Measurements from ENCODE around the gene ITPKC. TPM values are rescaled to one million over a fixed set of nuclear protein-coding genes. Genes with fewer than 3 reads are reported as not detected.
A peak's percentile ranks its signal among the peaks of the same experiment; 100 is the strongest.

ITPKC gene
- total and polyA plus RNA-seq, 2 experiments from 2014 or later: 5.3 to 12.6 TPM

- no peaks in the 10 kb centered on the region for H3K4me1 Mint-ChIP-seq
- no peak overlapping the region for H3K4me2 ChIP-seq
- no peak for TF ChIP-seq ZNF331 (CRISPR knock-in tag; IDR thresholded peaks at IDR 0.05; ENCODE audit: low read depth)
- TF ChIP-seq, protein P1, sequence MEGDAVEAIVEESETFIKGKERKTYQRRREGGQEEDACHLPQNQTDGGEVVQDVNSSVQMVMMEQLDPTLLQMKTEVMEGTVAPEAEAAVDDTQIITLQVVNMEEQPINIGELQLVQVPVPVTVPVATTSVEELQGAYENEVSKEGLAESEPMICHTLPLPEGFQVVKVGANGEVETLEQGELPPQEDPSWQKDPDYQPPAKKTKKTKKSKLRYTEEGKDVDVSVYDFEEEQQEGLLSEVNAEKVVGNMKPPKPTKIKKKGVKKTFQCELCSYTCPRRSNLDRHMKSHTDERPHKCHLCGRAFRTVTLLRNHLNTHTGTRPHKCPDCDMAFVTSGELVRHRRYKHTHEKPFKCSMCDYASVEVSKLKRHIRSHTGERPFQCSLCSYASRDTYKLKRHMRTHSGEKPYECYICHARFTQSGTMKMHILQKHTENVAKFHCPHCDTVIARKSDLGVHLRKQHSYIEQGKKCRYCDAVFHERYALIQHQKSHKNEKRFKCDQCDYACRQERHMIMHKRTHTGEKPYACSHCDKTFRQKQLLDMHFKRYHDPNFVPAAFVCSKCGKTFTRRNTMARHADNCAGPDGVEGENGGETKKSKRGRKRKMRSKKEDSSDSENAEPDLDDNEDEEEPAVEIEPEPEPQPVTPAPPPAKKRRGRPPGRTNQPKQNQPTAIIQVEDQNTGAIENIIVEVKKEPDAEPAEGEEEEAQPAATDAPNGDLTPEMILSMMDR (conservative IDR thresholded peaks at IDR 0.05; ENCODE audit: low read depth in 2 of 2): 0 out of 4 replicates have a peak, but pooled peaks of 1 of the 2 experiments have one; percentile 6
- no peak overlapping the region for H2AFZ ChIP-seq
- no peak for DNase-seq (ENCODE audit: low spot score)
- peaks cover 54% of the 10 kb centered on the region for H3K36me3 Mint-ChIP-seq (ENCODE audit: low read depth)
- no peak for ATAC-seq
- H3K27me3 Mint-ChIP-seq (ENCODE audit: insufficient read depth, low read depth, poor library complexity): peaks cover 9% of the 10 kb centered on the region
- no peaks in the 10 kb centered on the region; the same call in 2 of the 3 replicates for H3K9me3 Mint-ChIP-seq
- H3K36me3 ChIP-seq (ENCODE audit: insufficient read depth): 0 out of 2 replicates have a peak, but pooled peaks cover 5% of the 10 kb centered on the region
- H3K27ac ChIP-seq (ENCODE audit: low read depth): no peak overlapping the region
- H4K20me1 ChIP-seq (replicated peaks; ENCODE audit: insufficient read depth): no peaks in the 10 kb centered on the region
- H3K4me1 ChIP-seq (ENCODE audit: insufficient read depth): no peaks in the 10 kb centered on the region
- H3K27ac Mint-ChIP-seq: no peak overlapping the region
- no peaks in the 10 kb centered on the region for H3K9me2 ChIP-seq (ENCODE audit: insufficient read depth)
- H3K79me2 ChIP-seq (replicated peaks; ENCODE audit: insufficient read depth): no peaks in the 10 kb centered on the region
- no peaks in the 10 kb centered on the region for H3K27me3 ChIP-seq (ENCODE audit: insufficient read depth)
- no peak overlapping the region for H3K4me3 Mint-ChIP-seq
- no peak overlapping the region for H3K4me3 ChIP-seq
- H3F3A ChIP-seq (replicated peaks; ENCODE audit: low read depth): no peaks in the 10 kb centered on the region
Observed at GRCh38 chr19:40681039-40681438, 35.9 kb upstream of the ITPKC start.

GRCh38 chr19:40682431-40682964 is 34.4 kb upstream of the ITPKC start:
- TF ChIP-seq CREB1 (CRISPR knock-in tag; IDR thresholded peaks at IDR 0.05; ENCODE audit: low read depth): no peak
- TF ChIP-seq, protein P1 (conservative IDR thresholded peaks at IDR 0.05; ENCODE audit: low read depth in 2 of 2): peak in 1 of 2 experiments; percentile 28; a peak in 2 of 4 replicates
- Histone ChIP-seq H3K79me2 (replicated peaks; ENCODE audit: insufficient read depth) (no peaks in the 10 kb centered on the region), H3K27ac (ENCODE audit: low read depth) (no peak overlapping the region), H3K4me3 (no peak overlapping the region), H4K20me1 (replicated peaks; ENCODE audit: insufficient read depth) (no peaks in the 10 kb centered on the region), H2AFZ (no peak overlapping the region), H3K9me2 (ENCODE audit: insufficient read depth) (no peaks in the 10 kb centered on the region), H3F3A (replicated peaks; ENCODE audit: low read depth) (no peaks in the 10 kb centered on the region), H3K36me3 (ENCODE audit: insufficient read depth) (0 out of 2 replicates have a peak, but pooled peaks cover 3% of the 10 kb centered on the region), H3K27me3 (ENCODE audit: insufficient read depth) (no peaks in the 10 kb centered on the region), H3K4me1 (ENCODE audit: insufficient read depth) (no peaks in the 10 kb centered on the region), H3K4me2 (no peak overlapping the region)
- H3K27me3 Mint-ChIP-seq (ENCODE audit: insufficient read depth, low read depth, poor library complexity): peaks cover 9% of the 10 kb centered on the region
- peaks cover 53% of the 10 kb centered on the region for H3K36me3 Mint-ChIP-seq (ENCODE audit: low read depth)
- no peak overlapping the region for H3K27ac Mint-ChIP-seq
- no peak overlapping the region for H3K4me3 Mint-ChIP-seq
- H3K9me3 Mint-ChIP-seq: no peaks in the 10 kb centered on the region; the same call in 2 of the 3 replicates
- DNase-seq (ENCODE audit: low spot score) (no peak), ATAC-seq (no peak)
- no peaks in the 10 kb centered on the region for H3K4me1 Mint-ChIP-seq

- Histone ChIP-seq H4K20me1 (replicated peaks; ENCODE audit: insufficient read depth) (peaks cover 3% of the 10 kb centered on the region), H3K4me2 (no peak overlapping the region), H3K9me2 (ENCODE audit: insufficient read depth) (no peaks in the 10 kb centered on the region), H3F3A (replicated peaks; ENCODE audit: low read depth) (no peaks in the 10 kb centered on the region), H3K27me3 (ENCODE audit: insufficient read depth) (no peaks in the 10 kb centered on the region), H3K4me1 (ENCODE audit: insufficient read depth) (no peaks in the 10 kb centered on the region), H3K4me3 (no peak overlapping the region), H2AFZ (no peak overlapping the region), H3K27ac (ENCODE audit: low read depth) (no peak overlapping the region), H3K36me3 (ENCODE audit: insufficient read depth) (0 out of 2 replicates have a peak, but pooled peaks cover 3% of the 10 kb centered on the region), H3K79me2 (replicated peaks; ENCODE audit: insufficient read depth) (peaks cover 6% of the 10 kb centered on the region; the same call in 1 of the 2 replicates)
- Mint-ChIP-seq H3K36me3 (ENCODE audit: low read depth) (peaks cover 46% of the 10 kb centered on the region), H3K27ac (no peak overlapping the region), H3K4me1 (no peaks in the 10 kb centered on the region), H3K27me3 (ENCODE audit: insufficient read depth, low read depth, poor library complexity) (peaks cover 8% of the 10 kb centered on the region), H3K9me3 (no peaks in the 10 kb centered on the region; the same call in 2 of the 3 replicates), H3K4me3 (no peak overlapping the region)
- ATAC-seq (no peak), DNase-seq (ENCODE audit: low spot score) (no peak)
- TF ChIP-seq JUNB (IDR thresholded peaks at IDR 0.05; ENCODE audit: unreplicated experiment): no peak
- no peak for TF ChIP-seq ETS1 (IDR thresholded peaks at IDR 0.05)
Observed at GRCh38 chr19:40683437-40683836, 33.5 kb upstream of the ITPKC start.

Measured in GM23338 (cell line).